Stimulated activated CD8-positive, alpha-beta memory T cell treated with anti-CD3 and anti-CD28 coated beads, Interleukin-4, amount 100 ng/mL, for 1 hour (primary cell): Measurements from ENCODE around the gene GPSM1.

Experiments used
- DNase-seq, 2 donors: peaks; one replicate each; pipeline ENCODE4 v3.0.0-alpha.2; 2020; ENCODE audit warnings: low read depth in 2 of 2, low spot score in 1 of 2

The GPSM1 gene

DNA sequence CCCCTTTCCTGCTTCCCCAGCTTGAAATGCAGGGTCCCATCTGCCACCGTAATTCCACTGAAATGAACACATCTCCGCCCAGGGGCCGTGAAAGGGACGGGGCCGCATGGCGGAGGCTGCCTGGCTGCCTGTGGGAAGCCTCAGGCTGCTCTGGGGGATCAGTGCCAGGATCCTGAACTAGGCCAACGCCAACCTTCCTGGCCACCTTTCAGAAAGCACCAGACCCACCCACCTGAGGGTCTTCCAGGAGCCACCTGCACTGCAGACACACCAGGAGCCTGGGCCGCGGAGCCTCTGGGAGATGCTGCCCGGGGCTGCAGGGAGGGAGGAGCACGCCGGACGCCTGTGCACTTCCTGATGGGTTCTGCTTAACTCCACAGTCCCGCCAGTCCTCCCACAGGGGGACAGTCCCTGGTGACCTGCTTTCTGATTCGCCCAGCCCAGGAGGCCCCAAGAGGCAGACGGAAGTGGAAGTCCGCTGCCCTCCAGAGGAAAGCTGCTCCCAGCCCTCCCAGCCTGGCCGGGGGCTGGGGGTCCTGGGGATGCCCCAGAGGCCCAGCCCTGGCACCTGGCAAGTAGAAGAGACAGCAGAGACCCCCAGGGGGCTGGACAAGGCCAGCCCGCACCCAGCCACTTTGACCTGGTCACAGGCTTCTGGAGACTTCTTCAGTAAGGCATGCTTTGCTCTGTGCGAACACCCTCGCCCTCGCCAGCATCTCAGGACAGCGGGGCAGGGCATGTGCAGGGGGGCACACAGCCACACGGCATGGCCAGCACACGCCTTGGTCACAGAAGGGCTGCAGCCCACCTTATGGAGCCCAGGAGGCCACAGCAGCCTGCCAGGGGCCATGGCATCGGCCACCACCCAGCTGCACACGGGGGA is 46.2 kb downstream of the GPSM1 start, which contains the start of gene CARD9:
CARD9 (minus strand) TSS at position 370 of the 883 bp plus-strand sequence. CDS start 1,591 bp downstream, outside the sequence.
- no peak for DNase-seq

DNA sequence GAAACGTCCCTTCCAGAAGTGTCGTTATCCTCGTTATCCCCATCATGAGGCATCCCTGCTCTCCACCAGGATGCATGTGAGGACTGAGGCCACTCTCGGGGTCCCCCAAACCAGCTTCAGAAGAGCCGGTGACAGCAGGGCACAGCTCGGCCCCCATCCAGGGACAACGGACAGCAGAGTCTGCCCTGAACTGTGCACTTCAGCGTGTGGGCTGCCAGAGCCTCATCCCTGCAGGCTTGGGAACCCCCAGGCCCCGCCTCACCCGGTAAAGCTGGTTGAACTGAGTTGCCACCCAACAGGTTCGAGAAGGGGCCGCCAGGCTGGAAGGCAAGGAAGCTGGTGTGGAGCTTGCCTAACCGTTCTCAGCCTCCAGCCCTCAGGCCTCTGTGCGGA is 46.8 kb downstream of the GPSM1 start:
- DNase-seq: no peak

DNA sequence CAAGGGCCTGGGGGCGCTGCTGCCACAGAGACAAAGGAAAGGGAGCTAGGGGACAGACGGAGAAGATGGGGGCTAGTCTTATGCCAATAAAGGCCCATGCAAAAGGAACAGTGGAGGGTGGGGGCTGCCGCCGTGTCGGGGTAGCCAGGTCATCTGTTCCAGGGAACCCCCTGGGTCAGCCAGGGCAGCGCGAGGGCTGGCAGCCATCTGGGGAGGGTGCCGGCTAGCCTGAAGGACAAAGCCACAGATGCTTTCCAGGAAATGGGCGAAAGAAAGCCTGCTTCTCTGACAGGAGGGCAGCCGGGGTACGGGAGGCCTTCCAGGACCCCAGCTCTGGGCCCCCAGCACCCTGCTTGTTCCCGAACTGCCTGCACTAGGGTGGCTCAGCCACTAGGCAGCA is 47.8 kb downstream of the GPSM1 start:
- DNase-seq: no peak

DNA sequence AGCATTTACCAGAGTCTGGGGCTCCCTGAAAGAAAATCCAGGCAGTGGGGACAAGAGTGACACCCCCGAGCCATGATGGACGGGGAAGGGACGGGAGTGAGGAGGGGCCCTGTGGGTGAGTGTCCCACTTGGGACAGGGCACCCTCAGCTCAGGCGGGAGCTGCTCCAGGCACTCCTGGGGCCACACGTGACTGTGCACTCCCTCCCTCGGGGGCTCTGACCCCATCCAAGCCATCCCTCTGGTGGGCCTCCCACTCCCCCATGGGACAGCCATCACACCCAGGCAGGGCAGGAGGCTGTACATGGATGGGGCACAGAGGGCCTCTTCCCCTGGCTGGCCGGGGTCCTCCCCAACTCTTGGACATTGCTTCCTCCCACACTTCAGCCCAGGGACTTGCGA is 49.1 kb downstream of the GPSM1 start:
- DNase-seq: no peak

DNA sequence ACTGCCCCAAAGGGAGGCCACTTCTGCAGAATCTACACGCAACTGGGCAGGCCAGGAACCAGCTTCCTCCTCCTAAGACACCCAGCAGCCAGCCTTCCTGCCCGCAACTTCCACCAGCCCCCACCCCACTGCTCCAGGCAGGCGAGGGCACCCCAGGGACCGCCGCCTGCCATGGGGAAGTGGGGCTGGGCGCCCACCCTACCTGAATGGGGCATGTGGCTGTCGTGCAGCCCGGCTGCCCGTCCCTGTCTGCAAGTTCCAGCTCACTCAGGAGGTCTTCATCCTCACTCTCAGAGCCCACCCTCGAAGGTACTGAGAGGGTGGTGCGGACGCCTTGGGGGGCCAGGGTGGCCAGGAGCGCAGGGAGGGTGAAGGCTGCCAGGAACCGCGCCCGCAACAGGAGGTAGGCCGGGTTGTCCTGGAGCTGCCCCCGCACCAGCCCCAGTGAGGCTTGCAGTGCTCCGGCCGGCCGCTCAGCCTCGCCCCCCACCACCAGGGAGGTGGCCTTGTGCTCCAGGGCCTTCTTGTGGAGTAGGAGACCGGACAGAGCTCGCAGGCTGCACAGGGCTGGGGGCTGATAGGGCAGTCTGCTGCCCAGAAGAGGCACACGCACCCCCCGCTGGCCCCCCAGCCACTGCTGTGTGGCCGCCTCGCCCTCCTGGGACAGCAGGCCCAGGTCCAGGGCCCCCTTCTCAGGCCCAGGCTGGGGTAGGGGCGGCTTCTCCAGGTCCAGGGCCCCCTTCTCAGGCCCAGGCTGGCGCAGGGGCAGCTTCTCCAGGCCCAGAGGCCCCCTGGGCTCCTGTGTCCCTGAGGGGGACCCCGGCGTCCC is 50.2 kb downstream of the GPSM1 start:
- no peak for DNase-seq

DNA sequence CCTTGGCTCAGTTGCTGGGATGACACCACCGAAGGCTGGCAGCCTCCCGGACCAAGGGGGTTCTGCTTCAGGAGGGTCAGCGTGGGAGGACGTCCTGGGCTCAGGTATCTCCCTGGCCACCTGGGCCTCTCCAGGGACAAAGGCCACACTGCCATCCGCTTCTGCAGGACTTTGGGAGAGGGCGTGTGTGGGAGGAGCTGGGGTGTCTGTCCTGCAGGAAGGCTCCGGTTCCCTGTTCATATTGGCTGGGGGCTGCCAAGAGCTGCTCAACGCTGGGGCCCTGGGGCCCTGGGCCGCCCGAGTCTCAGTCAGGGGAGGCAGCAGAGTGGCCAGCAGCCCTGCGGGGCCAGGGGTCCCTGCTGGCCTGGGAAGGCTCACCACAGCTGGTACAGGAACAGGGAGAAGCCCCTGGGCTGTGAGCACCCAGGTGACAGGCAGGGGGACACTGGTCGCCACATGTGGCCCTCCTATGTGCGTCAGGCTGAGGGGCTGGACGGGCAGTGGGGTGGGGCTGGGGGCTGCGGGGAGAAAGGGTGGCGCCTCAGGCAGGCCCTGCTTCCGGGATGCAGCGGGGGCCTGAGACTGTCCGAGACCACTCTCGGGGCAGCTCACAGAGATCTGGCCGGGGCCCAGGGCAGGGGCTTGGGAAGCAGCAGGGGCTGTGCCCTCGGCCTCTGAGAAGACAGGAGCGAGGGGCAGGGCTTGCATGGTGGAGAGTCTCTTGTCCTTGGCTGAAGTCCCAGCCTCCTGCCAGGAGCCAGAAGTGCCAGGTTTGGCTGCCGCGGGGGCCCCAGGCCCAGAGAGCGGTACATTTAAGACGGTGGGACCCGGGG is 51.0 kb downstream of the GPSM1 start:
- DNase-seq: no peak

DNA sequence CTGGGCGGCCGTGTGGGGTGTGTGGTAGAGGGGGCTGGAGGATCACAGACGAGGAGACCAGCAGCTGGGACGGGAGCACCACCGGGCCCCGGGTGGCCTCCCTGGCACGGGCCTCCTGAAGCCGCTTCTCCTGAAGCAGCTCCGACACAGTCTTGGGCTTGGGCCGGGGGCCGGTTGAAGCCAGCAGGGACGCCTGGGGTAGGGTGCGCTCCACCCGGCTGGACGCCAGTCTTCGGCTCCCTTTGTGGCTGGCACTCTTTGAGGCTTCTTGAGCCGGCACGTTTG is 51.6 kb downstream of the GPSM1 start:
- no peak for DNase-seq

DNA sequence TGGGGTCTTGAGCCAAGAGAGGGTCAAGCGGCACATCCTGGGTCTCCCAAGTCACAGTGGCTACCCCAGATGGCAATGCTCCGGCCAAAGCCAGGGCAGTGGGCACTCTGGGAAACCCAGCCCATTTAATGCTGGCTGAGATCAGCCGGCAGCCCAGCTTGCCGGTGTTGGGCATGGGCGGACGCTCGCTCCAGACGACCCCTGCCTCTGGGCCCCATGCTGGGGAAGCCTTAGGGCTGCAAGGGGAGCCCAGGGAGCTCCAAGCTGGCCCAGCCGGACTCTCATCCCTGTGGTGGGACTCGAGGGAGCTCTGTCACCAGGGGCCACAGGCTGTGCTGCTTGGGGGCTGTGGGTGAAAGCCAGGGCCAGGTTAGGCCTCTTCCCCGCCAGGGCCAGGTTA is 52.1 kb downstream of the GPSM1 start:
- DNase-seq: no peak

DNA sequence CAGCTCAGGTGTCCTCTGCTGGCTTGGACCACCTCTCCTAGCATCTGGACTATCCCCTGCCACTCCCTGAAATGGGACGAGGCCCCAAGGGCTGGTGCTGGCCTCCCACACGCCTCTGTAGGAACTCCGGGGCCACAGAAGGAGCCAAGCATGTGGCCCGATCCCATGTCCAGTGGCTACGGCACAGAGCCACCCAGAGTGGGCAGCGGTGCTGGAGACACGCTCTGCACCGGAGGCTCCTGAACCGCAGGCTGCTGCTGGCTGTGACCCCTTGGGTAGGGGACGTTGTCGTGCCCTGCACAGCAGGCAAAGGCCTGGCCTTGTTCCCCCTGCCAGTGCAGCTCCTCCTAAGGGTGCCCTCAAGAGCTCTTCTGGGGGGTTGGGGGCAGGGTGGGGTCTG is 52.6 kb downstream of the GPSM1 start:
- DNase-seq: no peak

DNA sequence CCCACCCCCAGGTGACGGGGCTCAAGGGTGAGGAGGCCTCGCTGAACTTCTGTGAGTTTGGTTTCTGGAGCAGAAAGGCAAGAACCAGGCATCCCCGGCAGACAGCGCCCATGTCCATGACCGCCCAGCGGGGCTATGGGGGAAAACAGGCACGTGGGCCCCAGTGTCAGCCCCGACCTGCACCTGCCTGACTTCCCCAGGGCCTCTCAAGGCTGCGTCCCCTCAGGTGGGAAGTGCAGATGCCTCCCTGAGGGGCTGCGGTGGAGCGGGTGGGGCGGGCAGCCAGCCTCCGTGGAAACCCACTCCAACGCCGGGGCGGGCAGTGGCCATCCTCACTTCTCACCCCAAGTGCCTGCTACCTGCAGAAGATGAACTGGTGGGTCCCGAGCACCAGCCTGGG is 53.0 kb downstream of the GPSM1 start:
- no peak for DNase-seq

DNA sequence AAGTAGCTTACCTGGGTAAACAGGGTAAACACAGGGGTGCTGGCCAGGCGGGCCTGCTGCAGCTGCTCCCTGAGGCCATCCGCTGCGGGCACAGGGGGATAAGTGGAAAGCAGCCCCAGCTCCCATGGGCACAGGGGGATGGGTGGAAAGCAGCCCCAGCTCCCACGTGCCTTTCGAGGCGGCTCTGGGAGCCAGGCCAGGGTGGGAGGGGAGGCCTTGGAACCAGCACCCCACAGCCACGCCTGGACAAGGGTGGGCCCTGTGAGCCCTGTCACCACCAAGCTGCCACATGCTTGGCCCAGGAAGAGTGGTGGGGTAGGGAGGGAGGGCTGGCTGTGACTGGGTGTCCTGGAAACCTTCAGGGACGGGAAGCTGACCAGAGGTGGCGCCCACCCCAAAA is 54.0 kb downstream of the GPSM1 start:
- no peak for DNase-seq

DNA sequence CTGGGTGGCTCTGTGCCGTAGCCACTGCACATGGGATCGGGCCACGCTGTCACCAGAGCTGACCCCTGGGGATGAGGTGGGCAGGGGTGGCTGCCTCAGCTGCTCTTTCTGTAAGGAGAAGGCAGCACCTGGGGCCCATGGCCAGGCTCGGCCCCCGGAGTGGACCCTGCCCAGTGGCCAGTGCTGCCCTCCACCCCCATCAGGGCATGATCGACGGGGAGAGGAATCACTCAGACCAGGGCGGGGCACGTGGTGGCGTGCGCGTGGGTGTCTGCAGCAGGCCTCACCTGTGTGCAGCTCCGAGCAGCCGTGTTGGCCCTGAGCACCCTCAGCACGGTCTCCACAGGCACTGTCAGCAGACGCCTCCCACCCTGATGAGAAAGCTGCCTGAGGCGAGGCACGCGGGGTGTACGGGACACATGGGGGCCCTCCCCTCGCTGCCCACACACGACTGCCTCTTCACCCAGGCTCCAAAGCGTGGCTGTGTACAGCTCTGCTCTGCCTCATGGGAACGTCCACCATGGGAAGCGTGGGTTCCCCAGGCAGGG is 54.7 kb downstream of the GPSM1 start:
- no peak for DNase-seq

DNA sequence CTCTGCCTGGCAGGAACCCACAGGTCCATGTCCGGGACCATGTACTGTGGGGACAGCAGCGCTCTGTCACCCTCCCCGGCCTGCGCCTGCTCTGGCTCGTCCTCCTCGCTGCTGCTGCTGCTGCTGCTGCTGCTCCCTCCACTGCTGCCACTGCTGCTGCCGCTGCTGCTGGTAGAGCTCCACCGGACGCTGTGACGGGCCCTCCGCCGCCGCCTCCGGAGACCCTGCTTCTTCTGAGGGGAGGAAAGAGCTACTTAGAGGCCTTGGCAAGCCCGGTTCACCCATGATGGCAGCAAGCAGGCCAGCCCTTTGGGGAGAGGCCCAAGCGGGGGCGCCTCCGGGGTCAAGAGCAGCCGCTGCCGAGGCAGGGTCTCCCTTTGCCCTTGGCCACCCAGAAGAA is 56.1 kb downstream of the GPSM1 start:
- no peak for DNase-seq

DNA sequence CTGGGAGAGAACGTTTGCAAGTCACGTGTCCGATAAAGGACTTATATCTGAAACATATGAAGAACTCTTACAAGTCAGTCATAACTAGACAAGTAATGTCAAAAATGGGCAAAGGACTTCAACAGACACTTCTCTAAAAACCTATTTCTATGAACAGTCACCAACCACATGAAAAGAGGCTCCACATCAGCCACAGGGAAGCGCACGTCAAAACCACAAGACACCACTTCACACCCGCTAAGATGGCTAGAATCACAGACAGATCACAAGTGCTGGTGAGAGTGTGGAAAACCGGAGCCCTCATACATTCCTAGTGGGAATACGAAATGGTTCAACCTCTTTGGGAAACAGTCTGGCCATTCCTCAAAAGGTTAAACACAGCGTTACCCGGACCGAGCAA is 57.7 kb downstream of the GPSM1 start:
- DNase-seq: no peak

DNA sequence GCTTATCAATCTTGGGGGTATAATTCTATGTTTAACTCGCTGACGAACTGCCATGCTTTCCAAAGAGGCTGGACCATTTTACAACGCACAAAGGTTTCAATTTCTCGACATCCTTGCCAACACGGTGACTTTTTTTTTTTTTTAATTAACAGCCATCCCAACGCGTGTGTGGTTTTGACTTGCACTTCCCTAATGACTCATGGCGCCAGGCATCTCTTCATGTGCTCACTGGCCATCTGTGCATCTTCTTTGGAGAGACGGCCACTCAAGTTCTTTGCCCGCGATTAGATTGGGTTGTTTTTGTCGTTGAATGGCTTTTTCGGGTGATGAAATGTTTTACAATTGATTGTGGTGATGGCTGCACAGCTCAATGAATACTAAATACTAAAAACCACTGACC is 58.7 kb downstream of the GPSM1 start:
- no peak for DNase-seq

DNA sequence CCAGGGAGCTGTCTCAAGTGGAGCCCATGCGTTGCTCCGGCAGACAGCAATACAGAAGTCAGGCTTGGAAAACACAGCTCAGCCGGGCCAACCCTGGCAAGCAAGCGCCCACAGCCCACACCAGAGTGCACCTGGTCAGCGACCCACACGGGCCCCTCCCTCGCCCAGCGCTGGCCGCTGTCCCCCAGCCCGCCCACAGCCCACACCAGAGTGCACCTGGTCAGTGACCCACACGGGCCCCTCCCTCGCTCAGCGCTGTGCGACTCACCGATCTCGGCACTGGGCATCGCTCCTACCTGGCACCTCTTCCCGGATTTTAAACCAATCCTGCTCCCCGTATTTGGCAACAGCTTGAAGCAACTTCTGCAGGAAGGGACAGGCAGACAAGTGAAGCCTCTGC is 59.9 kb downstream of the GPSM1 start:
- DNase-seq: no peak

DNA sequence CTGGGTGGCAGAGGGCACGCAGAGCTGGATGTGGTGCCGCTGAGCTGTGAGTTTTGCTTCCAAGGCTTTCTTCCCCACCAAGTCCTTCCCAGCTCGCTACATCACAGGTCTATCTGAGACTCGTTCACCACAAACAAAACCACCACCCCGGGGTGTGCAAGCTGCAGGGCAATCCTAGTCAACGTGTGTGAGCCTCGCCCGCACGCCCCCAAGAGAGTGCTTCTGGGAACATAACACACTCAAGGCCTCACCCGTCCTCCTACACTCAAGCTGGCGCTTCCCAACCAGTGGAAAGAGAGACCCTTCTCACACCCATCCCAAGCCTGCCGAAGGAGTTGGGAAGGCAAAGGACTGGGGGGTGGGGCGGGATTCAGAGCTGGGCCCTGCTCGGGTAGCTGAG is 62.1 kb downstream of the GPSM1 start:
- no peak for DNase-seq

DNA sequence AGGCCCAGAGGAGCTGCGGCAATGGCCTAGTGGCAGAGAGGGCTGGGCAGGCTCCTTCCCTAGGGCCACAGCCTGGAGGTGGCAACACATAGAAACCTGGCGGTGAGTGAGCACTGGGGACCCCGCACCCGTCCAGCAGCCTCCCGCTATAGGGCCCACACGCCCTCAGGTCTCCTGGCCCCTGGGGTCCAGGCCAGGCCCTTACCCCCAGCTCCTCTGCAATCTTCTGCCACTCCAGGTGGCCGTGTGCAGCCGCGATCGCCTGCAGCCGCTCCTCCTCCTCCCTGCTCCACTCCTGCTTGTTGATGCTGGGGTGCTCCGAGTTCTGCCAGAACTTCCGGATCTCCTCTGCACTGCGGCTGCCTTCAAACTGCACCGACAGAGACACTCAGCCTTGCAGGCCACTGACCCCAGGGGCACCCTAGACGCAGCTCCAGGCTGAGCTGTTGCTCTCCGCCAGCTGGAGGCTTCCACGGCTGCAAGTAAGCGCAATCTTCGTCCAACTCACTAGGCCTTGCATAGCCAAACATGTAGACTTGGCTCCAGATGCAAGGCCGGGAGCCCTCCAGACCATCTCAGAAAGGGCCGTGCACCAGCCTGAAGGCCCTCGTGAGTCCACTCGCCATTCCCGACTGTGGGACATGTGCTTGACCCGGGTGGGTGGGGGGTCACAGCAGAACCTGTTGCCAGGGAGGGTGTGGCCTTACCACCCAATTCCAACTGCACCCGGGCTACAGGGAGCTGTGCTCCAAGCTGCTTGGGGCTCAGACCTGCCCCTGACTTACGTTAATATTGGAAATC is 64.6 kb downstream of the GPSM1 start:
- no peak for DNase-seq

DNA sequence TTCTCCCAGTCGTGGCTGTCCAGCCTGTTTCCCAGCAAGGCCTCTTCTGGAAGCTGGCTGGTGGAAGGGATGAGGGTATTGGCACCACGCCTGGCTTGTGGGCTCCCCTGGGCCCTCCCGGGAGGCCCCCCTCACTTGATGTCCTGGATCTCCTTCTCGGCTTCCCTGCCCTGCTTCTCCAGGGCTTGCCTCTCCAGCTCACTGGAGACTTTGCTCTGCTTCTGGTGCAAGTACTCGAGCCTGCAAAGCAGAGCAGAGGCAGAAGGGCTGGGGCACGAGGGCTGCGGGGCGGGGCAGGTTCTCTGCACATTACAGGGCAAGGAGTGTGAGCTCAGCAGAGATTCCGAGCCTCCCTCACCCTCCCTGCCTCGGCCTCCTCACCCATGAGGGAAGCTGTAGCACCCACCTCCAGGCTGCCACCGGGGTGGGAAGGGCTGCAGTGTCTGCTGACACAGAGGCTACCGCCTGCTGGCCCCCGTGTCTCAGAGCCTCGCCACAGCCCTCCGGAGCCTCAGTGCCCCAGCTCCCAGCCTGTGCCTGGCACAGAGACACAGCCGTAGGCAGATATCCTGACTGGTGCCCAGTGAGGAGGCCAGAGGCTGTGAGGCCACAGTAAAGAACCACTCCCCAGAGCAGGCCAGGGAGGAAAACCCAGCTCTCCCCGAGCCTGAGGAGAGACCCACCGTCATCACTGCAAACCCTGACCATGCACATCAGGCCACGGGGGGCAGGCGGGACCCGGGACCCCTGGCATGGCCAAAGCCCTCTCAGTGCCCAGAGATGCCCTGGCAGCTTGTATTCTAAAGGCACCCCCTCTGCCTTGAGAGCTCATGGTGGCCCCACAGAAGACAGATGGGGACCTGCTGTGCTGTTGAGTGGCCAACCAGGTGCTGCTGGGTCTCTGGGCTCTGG is 65.5 kb downstream of the GPSM1 start:
- DNase-seq: no peak

DNA sequence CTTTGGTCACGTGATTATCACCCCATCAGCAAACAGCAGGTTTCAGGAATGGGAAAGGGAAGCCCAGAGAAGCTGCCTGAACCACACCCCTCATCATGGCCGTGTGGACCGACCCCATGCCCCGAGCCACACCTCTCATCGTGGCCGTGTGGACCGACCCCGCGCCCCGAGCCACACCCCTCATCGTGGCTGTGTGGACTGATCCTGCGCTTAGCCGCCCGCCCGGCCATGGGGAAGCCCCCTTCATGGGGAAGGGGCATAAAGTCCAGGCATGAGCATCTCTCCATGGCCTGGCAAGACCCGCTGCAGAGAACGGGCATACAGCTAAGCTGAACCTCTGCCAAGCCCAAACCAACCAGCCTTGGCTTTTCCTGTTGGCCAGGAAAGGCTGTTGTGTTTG is 66.2 kb downstream of the GPSM1 start:
- no peak for DNase-seq
